H1 (cell line): ENCODE data around the gene PELI2. TPM values are rescaled to one million over a fixed set of nuclear protein-coding genes. Genes with fewer than 3 reads are reported as not detected.

Experiments used
- CTCF ChIA-PET: fragments of 300-600 bp; sonication (Branson Sonifier 250); formaldehyde crosslinking; loops from one replicate; lab custom pipeline; 2021; ENCODE audit not compliant: partially characterized antibody; lab: Charles Lee
- POLR2A ChIA-PET: fragments of 300-600 bp; sonication (Branson Sonifier 250); formaldehyde crosslinking; loops from one replicate; lab custom pipeline; 2021; ENCODE audit warnings: inconsistent platforms; ENCODE audit not compliant: partially characterized antibody; lab: Charles Lee
- DNase-seq, 2 experiments: peaks; one replicate each; pipeline versions ENCODE4 v3.0.0 to v3.0.0-alpha.2; 2010 to 2022; ENCODE audit warnings: low spot score in 2 of 2, low read depth in 1 of 2, mixed read lengths in 1 of 2
- FAIRE-seq: peaks from 2 replicates; lab custom pipeline; 2011; peaks lifted over from hg19 to GRCh38; lab: Jason Lieb, UNC
- H2AFZ ChIP-seq: 2 replicates; pipeline ENCODE4 v1.8.1; 2012; ENCODE audit warnings: low read length, inconsistent platforms
- H2AK5ac ChIP-seq: 2 replicates; pipeline ENCODE4 v1.6.1; 2013; ENCODE audit warnings: low read depth, low read length
- H2BK120ac ChIP-seq: replicated peaks from 2 replicates; pipeline ENCODE3; 2013; ENCODE audit warnings: low read depth, low read length, inconsistent platforms
- H2BK12ac ChIP-seq: 2 replicates; pipeline ENCODE4 v1.6.1; 2013; ENCODE audit warnings: low read depth, low read length
- H2BK15ac ChIP-seq: 2 replicates; pipeline ENCODE4 v1.6.1; 2013; ENCODE audit warnings: low read length
- H2BK20ac ChIP-seq: 2 replicates; pipeline ENCODE4 v1.6.1; 2013; ENCODE audit warnings: low read length
- H2BK5ac ChIP-seq: 2 replicates; pipeline ENCODE4 v1.6.1; 2013; ENCODE audit warnings: low read depth, low read length
- H3K14ac ChIP-seq: 2 replicates; pipeline ENCODE4 v1.6.1; 2013; ENCODE audit warnings: inconsistent platforms; ENCODE audit not compliant: insufficient read length
- H3K18ac ChIP-seq: 2 replicates; pipeline ENCODE4 v1.6.1; 2013; ENCODE audit warnings: low read length; ENCODE audit errors: extremely low read depth
- H3K23ac ChIP-seq: 2 replicates; pipeline ENCODE4 v1.6.1; 2013; ENCODE audit warnings: inconsistent platforms; ENCODE audit not compliant: insufficient read length
- H3K23me2 ChIP-seq: 2 replicates; pipeline ENCODE4 v1.6.1; 2013; ENCODE audit warnings: low read depth, low read length
- H3K27ac ChIP-seq: 2 replicates; pipeline ENCODE4 v1.6.1; 2011; ENCODE audit warnings: low read depth, low read length, inconsistent platforms
- H3K27me3 ChIP-seq, 4 experiments: replicated peaks in 1 of 4; 1 replicate in 1 of 4; 2 replicates in 3 of 4; pipeline versions ENCODE4 v1.6.1 to v1.8.1; 2011 to 2013; ENCODE audit warnings: low read length in 3 of 4, mild to moderate bottlenecking in 3 of 4, inconsistent platforms in 2 of 4, mixed read lengths in 2 of 4, moderate library complexity in 1 of 4; ENCODE audit not compliant: control insufficient read depth in 3 of 4, insufficient read depth in 3 of 4; ENCODE audit errors: extremely low read depth in 1 of 4
- H3K36me3 ChIP-seq, 4 experiments: 2 replicates each; pipeline versions ENCODE4 v1.6.1 to v1.8.1; 2011 to 2013; ENCODE audit warnings: mild to moderate bottlenecking in 4 of 4, low read length in 3 of 4, moderate library complexity in 2 of 4, control low read depth in 1 of 4, inconsistent platforms in 1 of 4; ENCODE audit not compliant: insufficient read depth in 4 of 4, control insufficient read depth in 2 of 4
- H3K4ac ChIP-seq: replicated peaks from 2 replicates; pipeline ENCODE3; 2013; ENCODE audit warnings: low read length, low read depth, mixed read lengths, inconsistent platforms; ENCODE audit not compliant: insufficient read length
- H3K4me1 ChIP-seq, 4 experiments: replicated peaks in 1 of 4; 1 replicate in 1 of 4; 2 replicates in 3 of 4; pipeline versions ENCODE4 v1.6.1 to v1.8.1; 2011 to 2013; ENCODE audit warnings: low read length in 3 of 4, inconsistent platforms in 2 of 4, mixed read lengths in 1 of 4; ENCODE audit not compliant: insufficient read depth in 4 of 4, control insufficient read depth in 3 of 4
- H3K4me2 ChIP-seq, 2 experiments: 2 replicates each; pipeline versions ENCODE4 v1.6.1 to v1.8.1; 2011 to 2013; ENCODE audit warnings: low read depth in 2 of 2, low read length in 2 of 2, control low read depth in 1 of 2, inconsistent platforms in 1 of 2, mild to moderate bottlenecking in 1 of 2; ENCODE audit not compliant: insufficient read depth in 1 of 2
- H3K4me3 ChIP-seq, 4 experiments: fragments of 200-600, 300-600 bp in 1 of 4; sonication (generic), shearing (Covaris generic), sonication (Bioruptor Twin) in 1 of 4; 2 replicates each; pipeline versions ENCODE4 v1.5.1 to v1.8.1; 2011 to 2016; ENCODE audit warnings: low read length in 4 of 4, low read depth in 3 of 4, control low read depth in 2 of 4, inconsistent platforms in 2 of 4, mild to moderate bottlenecking in 2 of 4, mixed read lengths in 1 of 4, moderate library complexity in 1 of 4; ENCODE audit not compliant: insufficient read depth in 2 of 4; ENCODE audit errors: extremely low read depth in 1 of 4
- H3K56ac ChIP-seq: replicated peaks from 2 replicates; pipeline ENCODE3; 2013; ENCODE audit warnings: low read depth, mild to moderate bottlenecking, mixed read lengths, low read length, inconsistent platforms; ENCODE audit not compliant: insufficient read length
- H3K79me1 ChIP-seq: 2 replicates; pipeline ENCODE4 v1.6.1; 2013; ENCODE audit warnings: low read depth, low read length, control low read depth
- H3K79me2 ChIP-seq, 2 experiments: 2 replicates each; pipeline versions ENCODE4 v1.6.1 to v1.8.1; 2012 to 2013; ENCODE audit warnings: low read length in 2 of 2, mild to moderate bottlenecking in 2 of 2, inconsistent platforms in 1 of 2; ENCODE audit not compliant: insufficient read depth in 2 of 2, control insufficient read depth in 1 of 2
- H3K9ac ChIP-seq, 4 experiments: replicated peaks in 1 of 4; 1 replicate in 1 of 4; 2 replicates in 3 of 4; pipeline versions ENCODE4 v1.6.1 to v1.8.1; 2011 to 2013; ENCODE audit warnings: low read depth in 3 of 4, low read length in 3 of 4, control low read depth in 2 of 4, mild to moderate bottlenecking in 2 of 4, moderate library complexity in 2 of 4, inconsistent platforms in 1 of 4; ENCODE audit errors: extremely low read depth in 1 of 4
- H3K9me3 ChIP-seq, 2 experiments: 2 replicates each; pipeline versions ENCODE4 v1.6.1 to v1.8.1; 2012 to 2013; ENCODE audit warnings: mild to moderate bottlenecking in 2 of 2, moderate library complexity in 2 of 2, control low read depth in 1 of 2, inconsistent platforms in 1 of 2, low read depth in 1 of 2, low read length in 1 of 2, mixed read lengths in 1 of 2; ENCODE audit not compliant: insufficient read depth in 2 of 2
- H4K20me1 ChIP-seq, 2 experiments: replicated peaks in 1 of 2; 2 replicates each; pipeline versions ENCODE3 to v1.8.1; 2011 to 2013; ENCODE audit warnings: inconsistent platforms in 2 of 2, low read length in 2 of 2, mild to moderate bottlenecking in 1 of 2; ENCODE audit not compliant: insufficient read depth in 2 of 2, control insufficient read depth in 1 of 2
- H4K5ac ChIP-seq: 2 replicates; pipeline ENCODE4 v1.6.1; 2013; ENCODE audit warnings: low read length, low read depth, mixed read lengths, inconsistent platforms; ENCODE audit not compliant: insufficient read length
- H4K8ac ChIP-seq: 2 replicates; pipeline ENCODE4 v1.8.0; 2013; ENCODE audit warnings: mild to moderate bottlenecking, moderate library complexity, low read length, inconsistent platforms; ENCODE audit not compliant: insufficient read depth; ENCODE audit errors: extremely low read depth
- H4K91ac ChIP-seq: replicated peaks from 2 replicates; pipeline ENCODE3; 2013; ENCODE audit warnings: low read length, mixed read lengths, inconsistent platforms; ENCODE audit not compliant: insufficient read length
- GABPA ChIP-seq: IDR thresholded peaks from 2 replicates; pipeline ENCODE4 v1.6.1; 2011; ENCODE audit warnings: mild to moderate bottlenecking, low read length, moderate library complexity, borderline replicate concordance; ENCODE audit not compliant: insufficient read depth
- HDAC2 ChIP-seq, 2 experiments: fragments of 300-600 bp in 1 of 2; sonication (generic) in 1 of 2; IDR thresholded peaks; 2 replicates each; pipeline ENCODE4 v1.6.1; 2011 to 2012; ENCODE audit warnings: low read depth in 2 of 2, low read length in 2 of 2, mild to moderate bottlenecking in 2 of 2, moderate library complexity in 2 of 2, borderline replicate concordance in 1 of 2, inconsistent platforms in 1 of 2
- JUN ChIP-seq: IDR thresholded peaks from 2 replicates; pipeline ENCODE4 v1.6.1; 2011; ENCODE audit warnings: low read depth, mild to moderate bottlenecking, improper control_type of control experiment, low read length
- WGBS, 2 experiments: shearing (Covaris generic) in 1 of 2; methylation state at CpG; one replicate each; pipeline versions ENCODE4 v1.1.6 to v1.1.7; 2013 to 2015; ENCODE audit warnings: low lambda C conversion rate in 2 of 2, mixed read lengths in 2 of 2, inconsistent platforms in 1 of 2, low coverage in 1 of 2, missing lambda C conversion rate in 1 of 2; ENCODE audit not compliant: insufficient replicate concordance in 2 of 2, insufficient coverage in 1 of 2, insufficient read length in 1 of 2; ENCODE audit errors: extremely low coverage in 1 of 2, missing lambda C conversion rate in 1 of 2; 5-methylcytosine and 5-hydroxymethylcytosine counted together
- polyA plus RNA-seq, 7 experiments: library from polyadenylated mRNA; depleted of rRNA in 3 of 7; stranded (reverse) in 5 of 7; unstranded in 2 of 7; fragments of >200 nt in 5 of 7; fragments of 200-250 nt in 2 of 7; gene quantifications; 1 replicate in 5 of 7; 2 replicates in 1 of 7; 4 replicates in 1 of 7; pipeline versions ENCODE4 v1.2.1 to v1.2.3, GENCODE V29; 2011 to 2013; ENCODE audit warnings: missing spikeins in 2 of 7, mixed read lengths in 2 of 7
- total RNA-seq: library from RNA; stranded (reverse); fragmentation: NEBNext Ultra II Directional; extraction: Animal tissue kit (Norgen Biotek cat#: 25700); gene quantifications from 2 replicates; pipeline ENCODE4 v1.2.1, GENCODE V29; 2021
- TF ChIP-seq, protein P1 (sequence below): IDR thresholded peaks from 2 replicates; pipeline ENCODE4 v1.6.1; 2012; ENCODE audit warnings: low read length, inconsistent platforms

The PELI2 gene
- total and polyA plus RNA-seq, 2 of the 8 experiments (the other 6 are each of a cell fraction or from before 2014, with no cell fraction given), result 14.6 to 25.7 TPM

DNA sequence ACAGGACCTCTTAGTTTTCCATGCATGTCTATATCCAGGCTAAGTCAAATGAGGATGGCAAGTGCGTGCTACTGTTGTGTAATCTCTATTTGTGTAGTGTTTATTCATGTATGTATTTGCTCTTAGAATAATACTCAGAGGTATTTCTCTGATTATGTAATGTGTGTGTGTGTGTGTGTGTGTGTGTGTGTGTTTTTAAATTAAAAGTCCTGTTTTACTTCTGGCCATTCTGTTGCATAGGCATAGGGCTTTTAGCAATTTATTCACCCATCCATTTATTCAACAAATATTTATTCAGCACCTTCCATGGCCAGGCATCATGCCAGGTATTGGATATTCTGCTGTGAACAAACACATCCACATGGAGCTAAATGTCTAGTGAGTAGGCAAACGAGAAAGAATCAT lies 63.5 kb downstream of the PELI2 start:
- H3K27ac ChIP-seq, result no peak overlapping the region
- H3K79me1 ChIP-seq, result no peaks in the 10 kb centered on the region; the same call in 1 of the 2 replicates
- H3K23ac ChIP-seq, result no peak overlapping the region
- ChIA-PET POLR2A (no interaction called here), CTCF (no interaction called here)
- H2BK12ac ChIP-seq, result no peak overlapping the region
- H3K27me3 ChIP-seq, result no peaks in the 10 kb centered on the region
- H2AK5ac ChIP-seq, result no peak overlapping the region
- H3K4me2 ChIP-seq, result no peak overlapping the region
- H4K8ac ChIP-seq, result no peak overlapping the region
- no peak for TF ChIP-seq GABPA
- TF ChIP-seq, protein P1, sequence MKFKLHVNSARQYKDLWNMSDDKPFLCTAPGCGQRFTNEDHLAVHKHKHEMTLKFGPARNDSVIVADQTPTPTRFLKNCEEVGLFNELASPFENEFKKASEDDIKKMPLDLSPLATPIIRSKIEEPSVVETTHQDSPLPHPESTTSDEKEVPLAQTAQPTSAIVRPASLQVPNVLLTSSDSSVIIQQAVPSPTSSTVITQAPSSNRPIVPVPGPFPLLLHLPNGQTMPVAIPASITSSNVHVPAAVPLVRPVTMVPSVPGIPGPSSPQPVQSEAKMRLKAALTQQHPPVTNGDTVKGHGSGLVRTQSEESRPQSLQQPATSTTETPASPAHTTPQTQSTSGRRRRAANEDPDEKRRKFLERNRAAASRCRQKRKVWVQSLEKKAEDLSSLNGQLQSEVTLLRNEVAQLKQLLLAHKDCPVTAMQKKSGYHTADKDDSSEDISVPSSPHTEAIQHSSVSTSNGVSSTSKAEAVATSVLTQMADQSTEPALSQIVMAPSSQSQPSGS, result no peak
- no peak for TF ChIP-seq JUN
- TF ChIP-seq HDAC2 (IDR thresholded peaks at IDR 0.05; ENCODE audit: borderline replicate concordance in 1 of 2, low read depth in 2 of 2, low read length in 2 of 2), result no peak
- H3K4me1 ChIP-seq, result peaks cover 0 to 3% (median 0%) of the 10 kb centered on the region in 4 experiments; a peak in 2 of 7 replicates
- H2BK15ac ChIP-seq, result no peak overlapping the region
- no peaks in the 10 kb centered on the region for H3K23me2 ChIP-seq
- no peak overlapping the region for H4K5ac ChIP-seq
- H4K91ac ChIP-seq, result no peak overlapping the region
- no peak for FAIRE-seq
- no peak overlapping the region for H3K14ac ChIP-seq
- DNase-seq, result no peak
- 96% methylated on average over 2 of the region's 2 CpGs; no CpG with 5 or more reads in 1 of the 2 experiments for WGBS, 2 experiments
- no peak overlapping the region for H2BK20ac ChIP-seq
- no peak overlapping the region for H2BK5ac ChIP-seq
- H2BK120ac ChIP-seq, result no peak overlapping the region
- no peak overlapping the region for H3K56ac ChIP-seq
- no peak overlapping the region for H3K4me3 ChIP-seq
- H3K9ac ChIP-seq, result no peak overlapping the region
- H3K18ac ChIP-seq, result no peak overlapping the region
- no peaks in the 10 kb centered on the region for H3K79me2 ChIP-seq
- H2AFZ ChIP-seq, result no peak overlapping the region
- no peak overlapping the region for H3K4ac ChIP-seq
- no peaks in the 10 kb centered on the region for H3K9me3 ChIP-seq
- no peaks in the 10 kb centered on the region for H4K20me1 ChIP-seq
- H3K36me3 ChIP-seq, result no peaks in the 10 kb centered on the region
